HG02870 (cell line): Measurements from ENCODE around the gene ZCCHC24.
"Not testable (repeated sequence)": the region's sequence is repeated elsewhere in the genome, so short reads cannot be mapped to it uniquely, and the experiment has no call there.

Source experiments
- ATAC-seq: cut with Tn5 transposase; IDR thresholded peaks from one replicate; pipeline ENCODE4 v1.9.1; 2021; ENCODE audit warnings: mild to moderate bottlenecking, moderate library complexity; ENCODE audit not compliant: unreplicated experiment

Gene ZCCHC24

DNA sequence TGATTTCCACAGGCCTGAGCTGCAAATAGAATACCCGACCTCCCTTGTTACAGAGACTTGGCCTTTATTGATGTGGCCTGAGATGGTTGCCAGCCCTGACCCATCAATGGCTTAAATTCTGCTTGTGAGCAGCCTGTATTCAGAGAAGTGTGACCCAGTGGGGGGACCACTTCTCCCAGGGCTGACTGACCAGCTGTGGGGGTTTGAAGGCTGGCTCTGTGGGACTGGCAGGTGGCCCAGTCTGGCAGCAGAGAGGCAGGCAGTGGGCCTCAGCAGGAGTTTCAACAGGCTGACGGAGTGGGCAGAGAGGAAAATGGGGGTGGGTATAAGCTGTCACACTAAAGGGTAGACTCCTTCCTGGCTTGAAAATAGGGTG is 110.3 kb downstream of the ZCCHC24 start:
- no peak for ATAC-seq

DNA sequence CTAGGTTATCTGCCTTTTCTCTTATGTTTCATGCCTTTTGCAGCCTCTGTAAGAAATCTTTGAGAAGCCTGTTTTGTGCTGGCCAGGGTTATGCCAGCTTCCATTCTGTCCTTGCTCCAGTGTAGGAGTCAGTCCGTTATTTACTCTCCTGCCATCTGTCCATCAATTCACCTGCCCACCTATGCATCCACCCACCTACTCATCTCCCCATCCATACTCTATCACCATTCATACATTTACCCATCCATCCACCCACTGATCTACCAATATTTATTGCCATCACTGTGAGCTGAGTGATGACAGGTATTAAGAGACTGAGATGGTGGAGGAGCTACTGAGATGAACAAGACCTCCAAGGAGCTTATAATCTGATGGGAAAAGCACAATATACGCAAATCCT is 110.9 kb downstream of the ZCCHC24 start:
- no peak for ATAC-seq

GRCh38 chr10:79333513-79333912 is 111.9 kb downstream of the ZCCHC24 start:
- no peak for ATAC-seq

DNA sequence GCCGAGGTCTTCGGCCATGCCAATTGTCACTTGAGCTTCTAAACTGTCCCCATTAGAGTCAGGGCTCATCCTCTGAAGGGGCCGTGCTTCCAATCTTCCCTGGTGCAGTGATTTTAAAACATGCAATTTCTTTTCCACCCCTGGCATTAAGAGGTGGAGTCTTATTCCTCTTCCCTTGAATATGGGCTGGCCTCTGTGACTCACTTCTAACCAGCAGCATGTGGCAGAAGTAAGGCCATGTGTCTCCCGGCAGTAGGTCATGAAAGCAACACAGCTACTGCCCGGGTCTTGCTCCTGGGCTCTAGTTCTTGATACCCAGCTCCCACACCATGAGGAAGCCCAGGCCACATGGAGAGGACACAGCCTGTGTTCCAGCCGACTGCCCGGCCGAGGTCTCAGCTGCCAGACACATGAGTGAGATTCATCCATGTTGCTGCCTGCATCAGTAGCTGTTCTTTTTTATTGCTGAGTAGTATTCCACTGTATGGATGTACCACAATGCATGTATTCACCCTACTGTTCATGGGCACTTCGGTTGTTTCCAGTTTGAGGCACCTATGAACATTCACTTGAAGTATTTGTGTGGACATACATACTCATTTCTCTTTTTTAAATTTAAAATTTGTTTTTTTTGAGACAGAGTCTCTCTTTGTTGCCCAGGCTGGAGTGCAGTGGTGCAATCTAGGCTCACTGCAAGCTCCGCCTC is 112.7 kb downstream of the ZCCHC24 start:
- ATAC-seq, result not testable (repeated sequence)
